Activated CD4-positive, alpha-beta T cell treated with anti-CD3 and anti-CD28 coated beads, Interleukin-2, Interleukin-6, amounts not matched to agents 100 ng/mL and 50 ng/mL, durations not matched to agents 16 hours and 8 hours (primary cell): ENCODE results near the gene MED29.

Experiments used
- DNase-seq: peaks from one replicate; pipeline ENCODE4 v3.0.0-alpha.2; 2020

MED29 gene

GRCh38 chr19:39433480-39434079, 42.4 kb downstream of the MED29 start:
- no peak for DNase-seq

GRCh38 chr19:39434123-39435076, 43.2 kb downstream of the MED29 start:
- no peak for DNase-seq

GRCh38 chr19:39435499-39436349, 44.5 kb downstream of the MED29 start, which contains the start of gene RPS16:
RPS16 (minus strand) TSS chr19:39435949; CDS start chr19:39435895, 54 bp downstream.
- DNase-seq = peak; percentile 99

- no peak for DNase-seq
Observed at GRCh38 chr19:39436350-39436716, 45.2 kb downstream of the MED29 start.

GRCh38 chr19:39438270-39438934, 47.2 kb downstream of the MED29 start:
- DNase-seq = no peak

- peak; percentile 6 for DNase-seq
Observed at GRCh38 chr19:39444598-39445195, 53.5 kb downstream of the MED29 start.

GRCh38 chr19:39445196-39446111, 54.3 kb downstream of the MED29 start, which contains the start of gene SUPT5H:
SUPT5H (plus strand) TSS chr19:39445582; CDS start chr19:39445891, 309 bp downstream.
- DNase-seq = peak; percentile 99

- no peak for DNase-seq
Observed at GRCh38 chr19:39446365-39447084, 55.3 kb downstream of the MED29 start.

- DNase-seq = peak; percentile 42
Observed at GRCh38 chr19:39448271-39448670, 57.1 kb downstream of the MED29 start.

- peak; percentile 11 for DNase-seq
Observed at GRCh38 chr19:39449116-39449797, 58.1 kb downstream of the MED29 start.
